ENCODE measurements around the gene BANP.
"Not testable (repeated sequence)": the region's sequence is repeated elsewhere in the genome, so short reads cannot be mapped to it uniquely, and the experiment has no call there.

BANP gene

DNA sequence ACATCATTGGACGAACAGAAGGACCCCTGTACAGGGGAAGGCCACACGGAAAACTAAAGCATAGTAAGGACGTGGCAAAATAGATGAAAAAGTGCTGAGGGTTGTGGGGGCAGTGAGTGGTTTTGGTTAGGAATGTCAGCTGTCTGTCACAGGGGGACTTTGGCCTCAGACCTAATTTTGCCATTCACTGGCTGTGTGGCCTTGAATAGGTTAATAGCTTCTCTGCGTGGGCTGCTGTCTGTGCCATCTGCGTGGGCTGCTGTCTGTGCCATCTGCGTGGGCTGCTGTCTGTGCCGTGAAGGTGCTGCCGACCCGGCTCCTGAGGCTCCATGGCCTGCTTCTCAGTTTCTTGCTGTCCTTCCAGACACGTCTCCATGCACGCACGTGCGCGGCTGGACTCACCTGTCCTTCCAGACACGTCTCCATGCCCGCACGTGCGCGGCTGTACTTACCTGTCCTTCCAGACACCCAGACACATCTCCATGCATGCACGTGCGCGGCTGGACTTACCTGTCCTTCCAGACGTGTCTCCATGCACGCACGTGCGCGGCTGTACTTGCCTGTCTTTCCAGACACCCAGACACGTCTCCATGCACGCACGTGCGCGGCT, 47.1 kb downstream of the BANP start:
- DNase-seq: not testable (repeated sequence)

DNA sequence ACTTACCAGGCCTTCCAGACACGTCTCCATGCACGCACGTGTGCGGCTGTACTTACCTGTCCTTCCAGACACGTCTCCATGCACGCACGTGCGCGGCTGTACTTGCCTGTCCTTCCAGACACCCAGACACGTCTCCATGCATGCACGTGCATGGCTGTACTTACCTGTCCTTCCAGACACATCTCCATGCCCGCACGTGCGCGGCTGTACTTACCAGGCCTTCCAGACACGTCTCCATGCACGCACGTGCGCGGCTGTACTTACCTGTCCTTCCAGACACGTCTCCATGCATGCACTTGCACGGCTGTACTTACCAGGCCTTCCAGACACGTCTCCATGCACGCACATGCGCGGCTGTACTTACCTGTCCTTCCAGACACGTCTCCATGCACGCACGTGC, 47.8 kb downstream of the BANP start:
- DNase-seq: not testable (repeated sequence)

DNA sequence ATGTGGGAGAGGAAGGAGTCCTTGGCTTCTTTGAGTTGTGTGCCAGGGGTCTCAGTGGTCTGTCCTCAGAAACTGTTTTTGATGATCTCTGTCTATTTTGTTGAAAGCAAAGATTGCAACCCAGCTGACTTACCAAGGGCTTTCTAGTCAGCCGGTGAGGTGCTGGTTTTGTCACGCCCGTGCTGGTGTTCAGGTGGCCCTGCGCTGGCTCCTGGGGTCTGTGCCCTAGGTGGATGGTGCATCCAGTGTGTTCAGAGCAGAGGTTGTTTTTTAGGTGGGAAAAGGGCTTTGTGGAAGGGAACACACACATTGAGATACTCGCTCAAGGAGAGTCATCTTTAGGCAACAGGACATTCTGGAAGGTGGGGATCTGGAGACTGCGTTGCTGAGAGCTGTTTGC, 51.0 kb downstream of the BANP start:
- DNase-seq: no peak

DNA sequence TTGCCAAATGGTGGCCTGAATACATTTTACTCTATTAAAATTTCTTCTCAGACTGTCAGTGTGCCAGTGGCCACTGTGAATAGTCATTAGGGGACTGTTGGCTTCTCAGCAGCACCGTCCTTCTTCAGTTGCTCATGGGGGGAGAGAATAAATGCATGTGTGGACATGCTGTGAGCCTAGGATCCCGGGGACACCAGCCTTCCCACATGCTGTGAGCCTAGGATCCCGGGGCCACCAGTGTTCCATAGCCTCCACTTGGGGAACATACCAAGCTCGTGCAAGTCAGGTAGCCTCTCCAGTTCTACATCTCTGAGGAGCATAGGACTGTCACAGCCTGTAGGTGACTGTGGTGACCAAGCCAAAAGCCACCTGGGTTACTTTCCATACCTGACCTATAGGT, 51.5 kb downstream of the BANP start:
- no peak for DNase-seq

DNA sequence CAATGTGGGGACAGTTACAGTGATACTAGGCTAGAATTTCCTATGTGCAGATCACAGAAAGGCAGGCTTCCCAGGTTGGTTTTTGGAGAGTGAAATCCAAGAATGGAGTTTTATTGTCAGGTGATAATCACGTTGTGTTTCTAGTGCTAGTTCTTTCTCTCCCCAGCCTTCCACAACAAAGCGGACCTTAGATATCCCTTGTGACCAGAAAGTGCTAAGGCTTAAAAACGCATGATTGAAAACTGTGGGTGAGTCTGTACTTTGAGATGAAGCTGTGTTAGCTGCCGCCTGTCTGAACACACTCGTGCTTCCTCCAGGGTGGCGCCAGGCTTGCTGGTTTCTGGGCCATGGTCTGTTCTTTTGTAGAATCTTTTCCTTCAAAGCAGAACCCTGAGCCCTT, 52.1 kb downstream of the BANP start:
- DNase-seq: no peak

DNA sequence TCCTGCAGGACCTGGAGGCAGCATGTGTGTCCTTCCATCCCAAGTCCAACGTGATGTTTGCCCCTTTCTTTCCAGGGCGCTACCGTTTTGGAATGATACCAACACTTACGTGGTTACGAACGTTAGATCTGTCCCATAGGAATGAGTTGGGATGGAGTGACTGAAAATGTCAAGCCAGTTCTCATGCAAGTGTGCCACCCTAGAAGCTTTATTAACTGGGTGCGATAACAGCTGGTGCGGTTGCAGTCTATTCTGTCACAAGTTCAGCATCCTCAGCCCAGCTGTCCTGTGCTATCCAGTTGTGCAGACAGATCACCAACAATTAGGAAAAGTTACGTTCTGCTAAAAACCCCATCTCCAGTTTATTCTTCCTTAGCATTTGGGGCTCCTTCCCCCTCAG, 52.5 kb downstream of the BANP start:
- DNase-seq: no peak

DNA sequence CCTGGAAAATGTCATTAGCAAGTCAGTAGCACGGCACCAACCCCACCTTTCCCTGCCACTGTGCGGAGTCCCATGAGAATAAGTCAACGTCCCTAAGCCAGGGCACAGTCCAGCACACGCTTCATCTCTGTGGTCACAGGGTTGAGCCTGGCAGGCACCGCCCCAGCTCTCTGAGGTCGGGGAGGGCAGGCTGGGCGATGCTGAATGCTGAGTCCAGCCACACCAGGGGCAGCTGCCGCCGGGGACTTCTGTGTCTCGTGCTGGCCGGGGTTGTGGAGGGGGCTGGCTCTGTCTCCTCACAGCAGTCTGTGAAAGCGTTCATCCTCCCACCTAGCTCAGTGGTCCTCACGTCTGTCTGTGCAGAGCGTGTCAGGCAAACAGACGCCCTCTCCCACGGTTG, 53.2 kb downstream of the BANP start:
- DNase-seq: no peak

DNA sequence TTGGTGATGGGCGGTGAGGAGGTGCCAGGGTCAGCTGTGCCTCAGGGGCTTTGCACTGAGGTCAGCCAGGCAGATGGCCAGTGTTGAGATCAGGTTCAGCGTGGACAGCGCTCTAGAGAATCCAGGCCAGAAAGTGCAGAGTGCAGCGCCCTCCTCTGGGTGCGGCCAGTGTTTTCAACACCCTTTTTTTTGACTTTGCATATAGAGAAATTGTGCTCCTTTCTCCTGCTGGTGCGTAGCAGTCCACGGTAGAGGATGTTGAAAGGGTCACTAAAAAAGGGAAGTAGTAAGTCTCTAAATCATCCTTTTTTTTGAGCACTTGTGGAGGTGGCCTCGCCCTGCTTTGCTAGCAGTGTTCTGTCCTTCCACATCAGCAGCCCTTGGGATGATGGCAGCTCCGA, 53.9 kb downstream of the BANP start:
- no peak for DNase-seq

DNA sequence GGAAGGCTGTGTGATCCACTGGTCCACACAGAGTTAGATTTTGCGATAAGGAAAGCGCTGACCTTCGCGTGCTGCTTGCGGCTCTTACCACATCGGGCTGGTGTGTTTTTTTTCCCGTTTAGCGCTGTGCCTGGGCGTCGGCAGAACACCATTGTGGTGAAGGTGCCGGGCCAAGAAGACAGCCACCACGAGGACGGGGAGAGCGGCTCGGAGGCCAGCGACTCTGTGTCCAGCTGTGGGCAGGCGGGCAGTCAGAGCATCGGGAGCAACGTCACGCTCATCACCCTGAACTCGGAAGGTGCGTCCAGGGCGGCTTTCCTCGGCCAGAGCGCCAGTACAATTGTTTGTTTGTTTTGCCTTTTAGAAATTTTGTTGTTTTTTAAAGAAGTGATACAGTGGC, 54.7 kb downstream of the BANP start:
- no peak for DNase-seq

DNA sequence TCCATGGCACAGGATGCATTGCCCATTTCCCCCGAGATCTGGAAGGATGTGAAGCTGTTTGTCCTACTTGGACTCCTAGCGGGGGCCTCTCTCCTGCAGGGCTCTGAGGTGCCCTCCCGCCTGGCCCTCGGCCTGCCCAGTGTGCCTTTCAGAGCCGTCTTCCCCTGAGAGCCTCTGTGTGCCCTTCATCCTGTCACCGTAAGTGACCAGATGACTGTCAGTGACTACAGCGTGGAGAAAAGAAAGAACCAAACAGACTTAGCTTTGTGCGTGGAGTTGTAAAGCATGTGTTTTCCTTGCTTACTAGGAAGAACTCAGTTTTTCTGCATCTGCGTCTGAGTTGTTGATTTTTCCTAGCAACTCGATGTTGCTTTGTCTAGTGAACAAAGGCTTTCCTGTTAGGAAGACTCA, 56.1 kb downstream of the BANP start:
- no peak for DNase-seq

DNA sequence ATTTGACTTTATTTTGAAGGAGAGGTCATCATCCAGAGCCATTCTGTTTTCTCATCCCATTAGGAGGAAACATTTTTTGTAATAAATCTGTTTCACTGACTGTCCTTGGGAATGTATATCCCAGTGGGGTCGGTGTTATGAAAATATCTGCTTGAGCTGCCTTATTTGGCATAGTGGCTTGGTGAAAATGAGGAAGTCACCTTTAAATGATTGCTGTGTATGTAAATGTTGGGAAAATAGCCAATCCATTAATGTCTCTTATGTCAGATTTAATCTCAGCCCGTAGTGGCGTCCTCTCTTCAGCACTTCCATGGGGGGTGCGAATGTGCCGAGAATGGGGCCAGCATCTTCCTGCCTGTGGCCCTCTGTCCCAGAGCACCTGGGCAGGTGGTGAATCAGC, 57.6 kb downstream of the BANP start:
- DNase-seq: no peak

DNA sequence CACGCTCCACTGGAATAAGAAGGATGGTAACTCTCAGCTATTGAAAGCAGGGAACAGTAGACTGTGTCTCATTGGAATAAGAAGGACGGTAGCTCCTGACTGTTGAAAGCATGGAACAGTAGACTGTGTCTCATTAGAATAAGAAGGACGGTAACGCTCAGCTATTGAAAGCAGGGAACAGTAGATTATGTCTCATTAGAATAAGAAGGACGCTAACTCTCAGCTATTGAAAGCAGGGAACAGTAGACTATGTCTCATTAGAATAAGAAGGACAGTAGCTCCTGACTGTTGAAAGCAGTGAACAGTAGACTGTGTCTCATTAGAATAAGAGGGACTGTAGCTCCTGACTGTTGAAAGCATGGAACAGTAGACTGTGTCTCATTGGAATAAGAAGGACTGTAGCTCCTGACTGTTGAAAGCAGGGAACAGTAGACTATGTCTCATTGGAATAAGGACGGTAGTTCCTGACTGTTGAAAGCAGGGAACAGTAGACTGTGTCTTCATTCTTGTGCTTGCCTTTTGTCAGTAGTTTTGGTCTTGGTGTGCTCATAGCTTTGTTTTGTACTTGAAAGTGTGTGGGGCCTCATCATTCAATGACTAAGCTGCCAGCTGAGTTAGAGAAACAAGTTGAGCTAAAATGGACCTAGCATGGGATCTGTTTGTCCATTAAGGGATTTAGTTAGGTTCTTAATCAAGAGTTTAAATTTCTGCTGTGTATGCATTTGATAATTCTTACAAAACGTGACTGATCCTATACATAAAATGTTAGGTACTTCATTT, 58.5 kb downstream of the BANP start:
- no peak for DNase-seq

DNA sequence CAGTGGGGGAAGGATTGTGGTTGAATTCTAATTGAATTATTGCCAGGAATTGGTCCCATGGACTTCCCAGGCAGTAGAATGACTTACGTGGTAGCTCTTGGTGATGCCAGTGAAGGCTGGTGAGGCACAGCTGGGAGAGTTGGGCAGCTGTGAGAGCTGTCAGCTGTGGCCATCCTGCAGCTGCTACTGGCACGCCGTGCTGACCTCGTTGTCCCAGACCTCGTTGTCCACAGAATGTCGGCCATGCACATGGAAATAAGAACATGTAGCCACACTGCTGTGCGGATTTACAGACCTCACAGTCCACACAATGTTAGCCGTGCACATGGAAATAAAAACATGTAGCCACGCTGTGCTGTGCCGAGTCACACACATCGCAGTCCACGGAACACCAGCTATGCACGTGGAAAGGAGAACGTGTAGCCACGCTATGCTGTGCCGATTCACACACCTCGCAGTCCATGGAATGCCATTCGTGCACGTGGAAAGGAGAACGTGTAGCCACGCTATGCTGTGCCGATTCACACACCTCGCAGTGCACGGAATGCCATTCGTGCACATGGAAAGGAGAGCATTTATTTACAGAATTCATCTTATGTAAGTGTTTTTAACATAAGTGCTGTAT, 59.2 kb downstream of the BANP start:
- DNase-seq: no peak

DNA sequence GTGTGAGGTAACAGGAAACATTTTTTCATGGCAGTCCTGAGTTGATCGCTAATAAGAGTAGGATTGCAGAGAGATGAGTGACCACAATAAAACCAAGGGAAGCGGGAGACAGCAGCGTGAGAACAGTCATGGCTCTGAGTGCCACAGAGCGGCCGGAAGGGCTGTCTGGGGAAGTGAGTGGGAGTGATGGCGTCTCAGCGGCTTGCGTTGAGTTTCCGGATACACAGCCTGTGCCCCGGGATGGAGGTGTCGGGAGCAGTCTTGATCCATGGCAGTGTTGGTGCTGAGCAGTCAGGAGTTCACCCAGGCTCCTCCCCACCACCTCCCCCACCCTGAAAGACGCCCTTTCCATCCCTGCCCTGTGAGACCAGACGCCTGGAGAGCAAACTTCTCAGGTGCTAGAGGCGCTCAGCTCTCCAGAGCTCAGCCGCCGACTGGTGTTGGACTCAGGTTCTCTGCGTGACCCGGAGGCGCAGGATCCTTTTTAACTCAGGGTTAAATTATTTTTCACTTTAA, 59.8 kb downstream of the BANP start:
- DNase-seq: no peak

DNA sequence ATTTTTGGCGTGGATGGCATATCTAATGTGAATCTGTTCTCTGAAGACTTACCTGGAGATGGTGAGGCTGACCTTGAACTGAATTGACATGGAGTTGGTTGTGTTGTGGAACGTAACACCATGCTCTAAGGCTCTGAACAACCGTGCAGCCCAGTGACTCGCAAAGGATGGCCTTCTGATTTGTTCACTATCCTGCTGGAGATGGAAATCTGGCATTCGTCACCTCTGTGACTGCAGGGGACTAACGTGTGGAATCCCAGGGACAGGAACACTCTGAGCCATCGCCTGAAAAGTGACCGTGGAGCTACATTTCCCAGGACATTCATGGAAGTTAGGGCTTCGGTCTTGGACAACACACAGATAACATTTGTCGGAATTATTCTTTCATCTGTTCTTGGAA, 61.1 kb downstream of the BANP start:
- DNase-seq: no peak

DNA sequence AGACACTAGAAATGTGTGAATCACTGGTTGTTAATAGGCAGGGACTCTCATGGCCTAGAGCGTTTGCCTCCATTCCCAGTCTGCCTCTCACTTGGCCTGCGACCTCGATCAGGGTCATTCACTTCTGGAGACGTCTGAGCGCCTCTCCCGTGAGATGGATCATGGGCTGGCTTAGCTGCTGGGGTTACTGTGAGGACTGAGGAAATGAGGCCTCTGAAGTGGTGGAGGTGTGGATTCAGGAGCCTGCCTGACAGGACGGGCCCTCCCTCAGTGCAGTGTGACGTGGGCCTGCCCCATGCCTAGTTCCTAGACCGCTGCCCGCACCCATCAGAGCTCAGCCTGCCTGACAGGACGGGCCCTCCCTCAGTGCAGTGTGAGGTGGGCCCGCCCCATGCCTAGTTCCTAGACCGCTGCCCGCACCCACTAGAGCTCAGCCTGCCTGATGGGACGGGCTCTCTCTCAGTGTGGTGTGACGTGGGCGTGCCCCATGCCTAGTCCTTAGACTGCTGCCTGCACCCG, 61.9 kb downstream of the BANP start:
- no peak for DNase-seq

DNA sequence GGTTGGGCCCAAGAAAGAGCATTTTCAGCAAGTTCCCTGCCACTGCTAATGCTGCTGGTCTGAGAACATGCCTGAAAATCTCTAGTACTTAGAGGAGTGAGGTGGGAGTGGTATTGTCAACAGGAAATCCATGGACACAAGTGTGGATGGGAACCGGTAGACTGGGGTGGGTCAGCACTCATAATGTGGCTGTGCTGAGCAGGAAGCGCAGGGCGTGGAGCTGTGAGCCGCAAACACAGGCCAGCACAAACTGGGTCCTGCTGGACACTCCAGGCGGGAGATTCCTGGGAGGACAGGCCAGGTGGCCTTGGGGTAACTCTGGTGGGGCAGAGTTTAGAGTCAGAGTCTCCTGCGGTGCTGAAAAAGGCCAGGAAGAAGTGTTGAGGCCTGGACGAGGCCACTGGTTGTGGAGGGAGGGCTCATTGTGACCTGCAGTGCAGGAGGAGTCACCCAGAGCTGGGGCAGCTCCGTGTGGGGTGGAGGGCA, 62.6 kb downstream of the BANP start:
- no peak for DNase-seq

DNA sequence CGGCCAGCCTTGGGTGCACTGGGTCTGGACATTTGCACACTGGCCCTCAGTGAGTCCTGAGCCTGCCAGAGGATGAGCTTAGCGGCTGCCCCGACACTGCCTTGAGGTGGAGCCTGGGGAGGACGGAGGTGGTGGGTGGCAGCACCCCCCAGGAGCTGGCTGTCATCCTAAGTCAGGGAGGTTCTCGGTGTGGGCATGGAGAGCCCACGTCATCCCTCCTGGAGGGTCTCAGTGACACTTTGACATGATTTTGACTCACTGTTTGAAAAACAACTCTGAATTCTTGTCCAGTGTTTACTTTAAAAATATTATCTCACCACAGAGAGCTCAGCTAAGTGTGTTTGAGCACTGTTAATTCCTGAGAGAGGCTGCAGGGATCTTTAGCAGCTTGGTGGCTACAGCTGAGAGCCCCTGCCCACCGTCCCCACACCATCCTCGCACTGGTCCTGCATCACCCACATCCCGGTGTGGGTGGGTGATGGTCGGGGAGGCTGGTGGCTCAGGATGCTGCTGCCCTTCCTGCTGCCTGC, 63.1 kb downstream of the BANP start:
- no peak for DNase-seq

DNA sequence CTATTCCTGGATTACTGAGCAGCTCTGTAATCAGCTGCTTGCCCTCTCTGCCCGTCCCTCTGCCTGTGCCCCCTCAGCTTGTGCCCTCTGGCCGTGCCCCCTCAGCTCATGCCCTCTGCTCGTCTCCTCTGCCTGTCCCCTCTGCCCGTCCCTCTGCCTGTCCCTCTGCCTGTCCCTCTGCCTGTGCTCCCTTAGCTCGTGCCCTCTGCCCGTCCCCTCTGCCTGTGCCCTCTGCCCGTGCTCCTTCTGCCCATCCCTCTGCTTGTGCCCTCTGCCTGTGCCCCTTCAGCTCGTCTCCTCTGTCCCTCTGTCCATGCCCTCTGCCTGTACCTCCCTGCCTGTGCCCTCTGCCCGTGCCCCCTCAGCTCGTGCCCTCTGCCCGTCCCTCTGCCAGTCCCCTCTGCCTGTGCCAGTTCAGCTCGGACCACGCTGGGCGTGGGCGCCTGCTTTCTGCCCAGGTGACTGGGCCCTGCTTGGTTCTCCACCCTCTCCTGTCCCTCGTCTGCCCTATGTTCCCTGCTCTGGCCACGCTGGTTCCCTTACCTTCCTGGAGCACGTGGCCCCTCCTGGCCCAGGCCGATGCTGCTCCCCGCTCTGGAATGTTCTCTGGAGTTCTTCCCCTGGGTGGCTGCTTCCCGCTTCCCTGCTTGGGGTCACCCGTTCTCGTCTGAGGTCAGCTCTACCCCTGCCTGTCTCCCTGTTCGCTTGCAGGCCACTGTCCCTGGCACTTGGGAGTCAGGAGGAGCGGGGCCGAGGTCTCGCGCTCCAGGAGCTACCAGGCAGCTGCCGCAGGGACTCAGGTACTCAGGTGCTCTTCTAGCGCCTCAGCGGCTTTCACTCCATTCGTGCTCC, 63.9 kb downstream of the BANP start:
- no peak for DNase-seq

DNA sequence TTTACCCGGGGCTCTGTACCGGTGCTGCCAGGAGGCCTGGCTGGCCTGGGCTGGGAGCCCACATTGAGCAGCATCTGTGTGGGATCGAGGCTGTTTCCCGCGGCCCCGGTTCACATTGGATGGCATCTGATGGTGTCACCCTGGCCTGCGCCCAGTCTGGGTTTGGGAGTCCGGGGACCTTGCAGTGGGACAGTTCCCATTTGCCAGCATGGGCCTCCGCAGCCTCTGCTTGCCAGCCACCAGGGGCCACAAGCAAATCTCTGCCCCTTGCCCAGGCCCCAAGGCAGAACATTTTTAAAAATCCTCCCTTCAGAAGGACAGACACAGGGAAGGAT, 64.5 kb downstream of the BANP start:
- DNase-seq: no peak

DNA sequence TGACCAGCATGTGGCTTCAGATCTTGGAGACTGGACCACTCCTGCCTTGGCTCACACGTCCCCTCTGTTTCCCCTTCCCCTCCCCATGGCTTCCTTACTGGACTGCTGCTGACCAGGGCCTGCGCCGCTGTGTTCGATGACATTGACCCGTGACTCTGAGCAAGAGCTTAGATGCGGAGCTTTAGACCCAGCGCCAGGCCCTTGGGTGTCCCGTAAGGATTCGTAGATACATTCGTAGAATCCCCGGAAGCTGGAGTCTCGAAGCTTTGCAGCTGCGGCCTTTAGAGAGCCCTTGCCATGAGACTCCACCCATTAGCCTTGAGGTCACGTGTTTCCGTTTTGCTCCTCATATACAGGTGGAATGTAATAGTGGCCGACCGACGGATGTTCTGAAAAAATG, 65.2 kb downstream of the BANP start:
- DNase-seq: not testable (repeated sequence)

DNA sequence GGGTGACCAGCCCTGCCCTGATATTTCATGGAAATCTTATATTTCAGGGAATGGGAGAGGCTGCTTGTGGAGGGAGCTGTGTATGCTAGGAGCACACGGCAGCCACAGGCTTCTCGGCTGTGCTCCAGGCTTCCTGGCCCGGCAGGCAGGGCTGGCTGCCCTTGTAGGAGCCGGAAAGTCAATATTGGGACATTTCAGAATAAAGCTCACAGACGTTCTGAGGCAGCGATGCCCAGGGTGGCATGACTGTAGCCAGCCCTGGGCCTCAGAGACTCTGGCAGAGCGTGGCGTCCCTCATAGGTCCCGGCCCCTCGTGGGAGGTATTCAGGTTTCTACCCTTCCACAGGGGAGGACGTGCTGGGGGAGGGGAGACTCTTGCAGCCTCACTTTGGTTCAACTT, 65.7 kb downstream of the BANP start:
- DNase-seq: no peak

Data from activated CD4-positive, alpha-beta T cell treated with anti-CD3 and anti-CD28 coated beads for 1 hour (primary cell).